Occipital lobe (tissue), 2 donors: ENCODE measurements around the gene INCENP. TPM values are rescaled to one million over a fixed set of nuclear protein-coding genes. Genes with fewer than 3 reads are reported as not detected.
"Not testable (repeated sequence)": the region's sequence is repeated elsewhere in the genome, so short reads cannot be mapped to it uniquely, and the experiment has no call there.

ENCODE experiments used
- DNase-seq: peaks from one replicate; lab custom pipeline; 2025; lab: John Stamatoyannopoulos, UW
- total RNA-seq: library from RNA; depleted of rRNA; stranded (reverse); fragments of >200 nt; gene quantifications from one replicate; pipeline ENCODE4 v1.2.3, GENCODE V29; 2014

INCENP gene
- 25.1 TPM for total RNA-seq

DNA sequence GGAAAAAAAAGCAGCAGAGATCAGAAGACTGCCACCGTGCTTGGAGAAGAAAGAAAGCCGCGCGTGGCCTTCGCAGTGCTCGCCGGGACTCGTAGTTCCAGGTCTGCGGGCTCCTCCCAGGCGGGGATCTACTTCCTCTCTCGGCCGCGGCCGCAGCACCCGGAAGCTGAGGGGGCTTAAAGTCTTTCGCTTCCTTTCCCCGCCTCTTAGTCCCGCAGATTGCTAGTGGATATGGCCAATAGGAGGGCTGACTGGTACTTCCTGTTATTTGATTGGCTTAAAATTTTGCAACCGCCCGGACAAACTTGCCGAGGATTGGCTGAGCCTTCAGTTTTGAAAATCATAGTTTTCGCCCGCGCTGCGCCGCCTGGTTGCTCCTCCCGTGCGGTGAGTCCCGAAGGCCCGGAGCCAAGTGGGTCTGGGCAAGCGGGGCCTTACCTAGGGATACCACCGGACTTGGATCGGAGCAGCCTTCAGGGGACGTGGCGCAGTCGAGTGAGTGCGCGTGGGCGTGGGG lies at the start of gene INCENP:
INCENP (plus strand) TSS at position 343 of the 517 bp plus-strand sequence. CDS start 4,151 bp downstream, outside the sequence.
- DNase-seq: peak; percentile 96

- DNase-seq: no peak
These were observed 48.4 kb upstream of the INCENP start for GRCh38 chr11:62075438-62075837.

DNA sequence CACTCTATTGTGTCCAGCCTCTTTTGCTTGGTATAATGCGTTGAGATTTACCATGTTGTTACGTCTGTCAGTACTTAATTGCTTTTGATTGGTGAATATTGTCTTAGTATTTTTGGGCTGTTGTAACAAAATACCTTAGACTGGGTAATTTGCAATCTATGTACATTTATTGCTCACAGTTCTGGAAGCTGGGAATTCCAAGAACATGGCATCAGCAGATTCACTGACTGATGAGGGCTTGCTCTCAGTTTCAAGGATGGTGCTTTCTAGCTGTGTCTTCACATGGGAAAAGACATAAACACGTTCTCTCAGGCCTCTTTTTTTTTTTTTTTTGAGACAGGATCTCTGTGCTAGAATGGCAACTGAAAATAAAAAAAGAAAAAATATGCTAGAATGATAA lies 46.7 kb upstream of the INCENP start:
- DNase-seq: no peak

GRCh38 chr11:62081378-62082291 lies 42.2 kb upstream of the INCENP start:
- DNase-seq: peak; percentile 71

DNA sequence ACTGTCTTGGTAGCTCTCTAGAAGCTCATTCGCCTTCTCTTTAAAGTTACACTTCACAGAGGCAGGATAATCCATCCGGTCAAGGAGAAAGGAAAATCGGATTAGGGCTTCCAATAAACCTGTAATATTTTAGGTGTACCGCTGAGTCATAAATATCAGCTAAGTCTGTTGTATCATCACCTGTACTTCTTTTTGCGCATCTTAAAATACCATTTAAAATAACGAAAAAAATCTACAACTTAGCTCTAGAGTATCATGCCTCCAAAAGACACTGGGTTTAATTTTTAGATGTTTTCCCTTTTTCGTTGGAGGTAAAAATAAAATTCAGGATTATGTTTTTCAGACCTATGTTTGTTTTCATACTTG lies 41.5 kb upstream of the INCENP start:
- no peak for DNase-seq

GRCh38 chr11:62084801-62085200 lies 39.0 kb upstream of the INCENP start:
- DNase-seq: not testable (repeated sequence)

GRCh38 chr11:62087694-62088093 lies 36.1 kb upstream of the INCENP start:
- no peak for DNase-seq

- DNase-seq: no peak
These were observed 35.4 kb upstream of the INCENP start for GRCh38 chr11:62088331-62088933.

- no peak for DNase-seq
These were observed 20.7 kb upstream of the INCENP start for GRCh38 chr11:62103141-62103540.

DNA sequence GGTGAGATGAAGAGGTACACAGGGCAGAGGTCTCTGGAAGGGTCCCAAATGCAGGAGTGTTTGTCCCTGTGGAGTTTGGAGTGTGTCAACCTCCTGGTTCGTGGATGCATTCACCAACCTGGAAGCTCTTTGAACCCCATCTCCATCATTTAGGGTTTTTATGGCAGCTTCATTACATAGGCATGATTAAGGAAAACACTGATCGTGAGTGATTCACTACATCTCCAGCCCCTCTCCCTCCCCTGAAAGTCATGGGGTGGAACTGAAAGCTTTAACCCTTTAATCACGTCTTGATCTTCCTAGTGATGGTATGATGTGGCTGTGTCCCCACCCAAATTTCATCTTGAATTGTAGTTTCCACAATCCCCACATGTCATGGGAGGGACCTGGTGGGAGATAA lies 19.8 kb upstream of the INCENP start:
- DNase-seq: no peak

DNA sequence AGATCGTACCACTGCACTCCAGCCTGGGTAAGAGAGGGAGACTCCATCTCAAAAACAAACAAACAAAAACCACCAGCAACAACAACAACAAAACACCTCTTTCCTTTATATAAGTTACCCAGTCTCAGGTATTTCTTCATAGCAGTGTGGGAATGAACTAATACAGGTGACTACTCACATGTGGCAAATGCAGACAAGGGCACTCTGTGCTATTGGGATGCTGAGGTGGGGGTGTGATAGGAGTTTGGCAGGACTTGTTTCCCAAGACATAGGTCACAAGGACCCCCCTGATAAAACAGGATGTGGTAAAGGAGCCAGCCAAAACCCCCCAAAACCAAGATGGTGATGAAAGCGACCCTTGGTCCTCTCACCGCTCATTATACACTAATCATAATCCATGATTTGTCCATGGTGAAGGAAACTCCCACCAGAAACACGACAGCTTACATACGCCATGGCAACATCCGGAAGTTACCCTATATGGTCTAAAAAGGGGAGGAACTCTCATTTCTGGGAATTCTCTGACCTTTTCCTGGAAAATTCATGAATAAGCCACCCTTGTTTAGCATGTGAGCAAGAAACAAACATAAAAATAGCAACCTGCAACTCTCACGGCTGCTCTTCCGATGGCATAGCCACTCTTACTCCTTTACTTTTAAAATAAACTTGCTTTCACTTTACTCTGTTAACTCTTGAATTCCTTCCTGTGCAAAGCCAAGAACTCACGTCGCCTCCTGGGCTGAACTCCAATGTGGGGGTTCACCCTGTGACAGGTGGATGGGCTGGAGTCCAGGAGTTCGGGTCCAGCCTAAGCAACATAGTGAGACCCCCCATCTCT lies 18.8 kb upstream of the INCENP start:
- DNase-seq: no peak

- DNase-seq: no peak
These were observed 18.1 kb upstream of the INCENP start for GRCh38 chr11:62105667-62106191.

- DNase-seq: no peak
These were observed 15.6 kb upstream of the INCENP start for GRCh38 chr11:62108017-62108750.

- DNase-seq: no peak
These were observed 14.8 kb upstream of the INCENP start for GRCh38 chr11:62108971-62109404.

DNA sequence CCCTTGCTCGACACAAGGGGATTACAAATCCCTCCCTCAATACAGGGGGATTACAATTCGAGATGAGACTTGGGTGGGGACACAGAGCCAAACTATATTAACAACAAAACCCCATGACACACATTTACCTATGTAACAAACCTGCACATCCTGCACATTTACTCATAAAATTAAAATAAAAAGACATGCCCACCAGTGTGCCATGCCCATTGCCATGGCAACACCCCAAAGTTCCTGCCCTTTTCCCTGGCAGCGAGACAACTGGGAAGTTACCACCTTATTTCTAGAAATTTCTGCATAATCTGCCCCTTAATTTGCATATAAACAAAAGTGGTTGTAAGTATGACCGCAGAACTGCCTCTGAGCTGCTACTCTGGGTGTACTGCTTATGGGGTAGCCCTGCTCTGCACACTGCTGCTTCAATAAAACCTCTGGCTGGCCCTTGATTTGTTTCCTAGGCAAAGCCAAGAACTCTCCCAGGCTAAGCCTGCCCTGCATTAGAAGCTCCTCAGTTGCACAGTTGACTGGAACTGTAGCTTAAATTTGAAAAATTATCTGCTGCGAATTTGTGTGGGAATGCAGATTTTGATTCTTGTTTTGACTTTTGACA lies 8.6 kb upstream of the INCENP start:
- DNase-seq: no peak

DNA sequence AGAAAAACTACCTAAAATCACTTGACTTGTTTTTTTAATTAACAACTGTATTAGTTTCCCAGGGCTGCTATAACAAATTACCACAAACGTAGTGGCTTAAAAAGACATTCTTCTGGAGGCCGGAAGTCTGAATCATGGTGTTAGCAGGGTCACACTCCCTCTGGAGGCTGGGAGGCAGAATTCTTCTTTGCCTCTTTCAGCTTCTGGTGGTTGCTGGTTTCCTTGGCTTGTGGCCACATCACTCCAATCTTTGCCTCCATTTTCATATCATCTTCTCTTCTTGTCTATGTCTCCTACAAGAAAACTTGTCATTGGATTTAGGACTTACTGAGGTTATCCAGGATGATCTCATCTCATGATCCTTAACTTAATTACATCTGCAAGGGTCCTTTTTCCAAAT lies 7.4 kb upstream of the INCENP start:
- no peak for DNase-seq

DNA sequence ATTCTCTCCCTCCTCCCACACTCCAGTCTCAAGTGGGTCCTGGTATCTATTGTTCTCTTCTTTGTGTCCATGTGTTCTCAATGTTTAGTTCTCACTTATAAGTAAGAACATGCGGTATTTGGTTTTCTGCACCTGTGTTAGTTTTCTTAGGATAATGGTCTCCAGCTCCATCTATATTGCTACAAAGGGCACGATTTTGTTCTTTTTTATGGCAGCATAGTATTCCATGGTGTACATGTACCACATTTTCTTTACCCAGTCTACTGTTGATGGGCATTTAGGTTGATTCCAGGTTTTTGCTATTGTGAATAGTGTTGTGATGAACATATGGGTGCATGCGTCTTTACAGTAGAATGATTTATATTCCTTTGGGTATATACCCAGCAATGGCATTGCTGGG lies 4.2 kb upstream of the INCENP start:
- no peak for DNase-seq

- DNase-seq: no peak
These were observed 3.8 kb upstream of the INCENP start for GRCh38 chr11:62120001-62120400.

DNA sequence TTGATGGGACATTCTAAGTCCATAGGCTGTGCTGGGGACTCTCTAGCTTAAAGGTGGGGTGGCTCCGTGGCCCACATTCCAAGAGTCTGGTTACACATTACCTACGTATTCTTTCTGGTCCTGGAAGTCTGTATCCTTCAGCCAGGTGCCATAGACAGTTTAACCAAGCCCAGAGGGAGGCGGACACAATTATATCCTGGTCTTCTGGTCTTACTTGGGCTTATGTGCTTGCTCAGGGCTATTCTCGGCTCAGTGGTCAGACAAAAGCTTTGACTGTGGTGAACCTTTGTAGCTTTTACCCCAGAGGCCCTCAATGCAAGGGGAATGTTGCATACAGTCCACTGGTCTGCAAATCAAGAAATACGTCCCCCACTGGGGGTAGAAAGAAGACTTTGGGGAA lies 3.4 kb upstream of the INCENP start:
- no peak for DNase-seq

GRCh38 chr11:62122076-62122475 lies 1.7 kb upstream of the INCENP start:
- no peak for DNase-seq
